Sigmoid colon (tissue), 4 donors: ENCODE measurements around the gene ZNF76.

Experiments used
- POLR2A ChIP-seq, 2 donors: fragments of 450-650 bp; IDR thresholded peaks; one replicate each; pipeline ENCODE4 v1.6.1; 2016; ENCODE audit warnings: antibody characterized with exemption in 2 of 2, mild to moderate bottlenecking in 2 of 2, moderate library complexity in 2 of 2
- POLR2AphosphoS5 ChIP-seq, 4 donors: sonication (generic); formaldehyde crosslinking; IDR thresholded peaks; one replicate each; pipeline ENCODE4 v1.6.1; 2017; ENCODE audit warnings: antibody characterized with exemption in 4 of 4
- TF ChIP-seq, protein P1 (sequence below), 4 experiments: fragments of 450-650 bp in 3 of 4; fragments of 200-600 bp in 1 of 4; IDR thresholded peaks; one replicate each; pipeline ENCODE4 v1.5.1; 2016 to 2019; ENCODE audit warnings: antibody characterized with exemption in 4 of 4, mild to moderate bottlenecking in 3 of 4, moderate library complexity in 2 of 4

GRCh38 chr6:35216412-35216732 is 43.2 kb upstream of the ZNF76 start:
- TF ChIP-seq, protein P1, sequence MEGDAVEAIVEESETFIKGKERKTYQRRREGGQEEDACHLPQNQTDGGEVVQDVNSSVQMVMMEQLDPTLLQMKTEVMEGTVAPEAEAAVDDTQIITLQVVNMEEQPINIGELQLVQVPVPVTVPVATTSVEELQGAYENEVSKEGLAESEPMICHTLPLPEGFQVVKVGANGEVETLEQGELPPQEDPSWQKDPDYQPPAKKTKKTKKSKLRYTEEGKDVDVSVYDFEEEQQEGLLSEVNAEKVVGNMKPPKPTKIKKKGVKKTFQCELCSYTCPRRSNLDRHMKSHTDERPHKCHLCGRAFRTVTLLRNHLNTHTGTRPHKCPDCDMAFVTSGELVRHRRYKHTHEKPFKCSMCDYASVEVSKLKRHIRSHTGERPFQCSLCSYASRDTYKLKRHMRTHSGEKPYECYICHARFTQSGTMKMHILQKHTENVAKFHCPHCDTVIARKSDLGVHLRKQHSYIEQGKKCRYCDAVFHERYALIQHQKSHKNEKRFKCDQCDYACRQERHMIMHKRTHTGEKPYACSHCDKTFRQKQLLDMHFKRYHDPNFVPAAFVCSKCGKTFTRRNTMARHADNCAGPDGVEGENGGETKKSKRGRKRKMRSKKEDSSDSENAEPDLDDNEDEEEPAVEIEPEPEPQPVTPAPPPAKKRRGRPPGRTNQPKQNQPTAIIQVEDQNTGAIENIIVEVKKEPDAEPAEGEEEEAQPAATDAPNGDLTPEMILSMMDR (IDR thresholded peaks at IDR 0.05): no peak
- TF ChIP-seq POLR2AphosphoS5 (IDR thresholded peaks at IDR 0.05) (no peak), POLR2A (IDR thresholded peaks at IDR 0.05) (no peak)
